OCI-LY7 (cell line): Measurements from ENCODE around the gene FAM47E. TPM values are rescaled to one million over a fixed set of nuclear protein-coding genes. Genes with fewer than 3 reads are reported as not detected.

Experiments used
- BruUV-seq: library from RNA; stranded (reverse); fragments of 400-500 nt; replicated peaks from 2 replicates; lab custom pipeline; 2021; lab: Mats Ljungman, UMichigan
- CTCF ChIA-PET: fragments of 300-600 bp; sonication (Branson Sonifier 250); formaldehyde crosslinking; loops from one replicate; lab custom pipeline; 2022; ENCODE audit warnings: antibody characterized with exemption; ENCODE audit not compliant: unreplicated experiment; lab: Charles Lee
- POLR2A ChIA-PET: fragments of 300-600 bp; sonication (Branson Sonifier 250); formaldehyde crosslinking; loops from one replicate; lab custom pipeline; 2022; ENCODE audit warnings: antibody characterized with exemption; lab: Charles Lee
- DNase-seq: peaks from one replicate; pipeline ENCODE4 v3.0.0-alpha.2; 2015; ENCODE audit warnings: low spot score
- H2AFZ ChIP-seq: fragments of 200-600 bp; sonication (generic), shearing (Covaris generic); 2 replicates; pipeline ENCODE4 v1.6.1; 2014; ENCODE audit warnings: mild to moderate bottlenecking, antibody characterized with exemption, low read length, moderate library complexity
- H3K27ac ChIP-seq: fragments of 200-600 bp; sonication (generic); 2 replicates; pipeline ENCODE4 v1.5.1; 2014; ENCODE audit warnings: mixed run types, low read depth, mild to moderate bottlenecking, moderate library complexity, low read length, inconsistent platforms; ENCODE audit not compliant: poor library complexity, severe bottlenecking
- H3K36me3 ChIP-seq: fragments of 200-600 bp; sonication (generic); 2 replicates; pipeline ENCODE4 v1.6.1; 2014; ENCODE audit warnings: mild to moderate bottlenecking, antibody characterized with exemption, low read length, moderate library complexity, mixed read lengths; ENCODE audit not compliant: insufficient read depth
- H3K4me1 ChIP-seq: fragments of 200-600 bp; sonication (generic); 2 replicates; pipeline ENCODE4 v1.5.1; 2014; ENCODE audit warnings: mild to moderate bottlenecking, low read length; ENCODE audit not compliant: insufficient read depth, poor library complexity, severe bottlenecking
- H3K4me2 ChIP-seq: fragments of 200-600 bp; sonication (generic); 2 replicates; pipeline ENCODE4 v1.6.1; 2014; ENCODE audit warnings: mild to moderate bottlenecking, low read length
- H3K4me3 ChIP-seq: fragments of 200-600 bp; sonication (generic); 2 replicates; pipeline ENCODE4 v1.5.1; 2014; ENCODE audit warnings: mild to moderate bottlenecking, low read depth, low read length; ENCODE audit not compliant: poor library complexity, severe bottlenecking
- H3K79me2 ChIP-seq: fragments of 200-600 bp; sonication (generic); 2 replicates; pipeline ENCODE4 v1.6.1; 2016; ENCODE audit warnings: low read depth, mild to moderate bottlenecking, low read length, moderate library complexity, mixed read lengths; ENCODE audit not compliant: insufficient read depth
- H3K9me2 ChIP-seq: fragments of 200-600 bp; sonication (generic); 2 replicates; pipeline ENCODE4 v1.6.1; 2016; ENCODE audit warnings: mild to moderate bottlenecking, low read length, mixed read lengths; ENCODE audit not compliant: insufficient read depth
- H3K9me3 ChIP-seq: fragments of 200-600 bp; sonication (generic); 2 replicates; pipeline ENCODE4 v1.6.1; 2014; ENCODE audit warnings: mild to moderate bottlenecking, mixed run types, low read length, mixed read lengths
- H4K20me1 ChIP-seq: fragments of 200-600 bp; sonication (generic); 2 replicates; pipeline ENCODE4 v1.6.1; 2014; ENCODE audit warnings: mild to moderate bottlenecking, antibody characterized with exemption, low read length, moderate library complexity, mixed read lengths; ENCODE audit not compliant: insufficient read depth
- CTCF ChIP-seq: fragments of 200-600 bp; sonication (generic); conservative IDR thresholded peaks from 2 replicates; pipeline ENCODE4 v1.5.1; 2014; ENCODE audit warnings: mild to moderate bottlenecking, antibody characterized with exemption, low read length, moderate library complexity, mixed read lengths
- EZH2phosphoT487 ChIP-seq: fragments of 200-600 bp; sonication (generic); IDR thresholded peaks from 2 replicates; pipeline ENCODE4 v1.6.1; 2018; ENCODE audit warnings: low read depth, borderline replicate concordance, mild to moderate bottlenecking, mixed run types, antibody characterized with exemption, low read length, moderate library complexity, mixed read lengths
- intact Hi-C: fragments of 100-400 bp; cut with micrococcal nuclease; formaldehyde crosslinking; loops from one replicate; pipeline ENCODE4 v1.10.0; 2022; ENCODE audit not compliant: unreplicated experiment
- total RNA-seq, 2 experiments: library from RNA; depleted of rRNA in 1 of 2; stranded (reverse); fragments of >200 nt in 1 of 2; shearing (Covaris generic) in 1 of 2; gene quantifications; 2 replicates each; pipeline ENCODE4 v1.2.3, GENCODE V29; 2014 to 2022

FAM47E gene
- total RNA-seq, 2 experiments from 2014 or later: not detected

GRCh38 chr4:76207549-76207948 lies 44.0 kb upstream of the FAM47E start:
- POLR2A ChIA-PET: no interaction called here

GRCh38 chr4:76208005-76208765 lies 43.3 kb upstream of the FAM47E start:
- POLR2A ChIA-PET: no interaction called here
- CTCF ChIA-PET: no interaction called here
- H3K27ac ChIP-seq: no peak overlapping the region
- TF ChIP-seq EZH2phosphoT487 (no peak), CTCF (no peak)
- H4K20me1 ChIP-seq: no peaks in the 10 kb centered on the region
- H3K4me3 ChIP-seq: no peak overlapping the region
- no peak overlapping the region for H3K4me2 ChIP-seq
- H3K4me1 ChIP-seq: no peaks in the 10 kb centered on the region
- no peaks in the 10 kb centered on the region for H3K79me2 ChIP-seq
- no TSS peak for BruUV-seq
- no peak for DNase-seq
- H3K9me2 ChIP-seq: no peaks in the 10 kb centered on the region; the same call in 1 of the 2 replicates
- intact Hi-C loops: no loop called here
- no peaks in the 10 kb centered on the region for H3K9me3 ChIP-seq
- no peaks in the 10 kb centered on the region for H3K36me3 ChIP-seq
- no peak overlapping the region for H2AFZ ChIP-seq

More at GRCh38 chr4:76207549-76207948, 44.0 kb upstream of the FAM47E start:
- Histone ChIP-seq H3K79me2 (no peaks in the 10 kb centered on the region), H3K27ac (no peak overlapping the region), H3K4me1 (no peaks in the 10 kb centered on the region), H3K4me3 (no peak overlapping the region), H4K20me1 (no peaks in the 10 kb centered on the region), H3K9me2 (no peaks in the 10 kb centered on the region; the same call in 1 of the 2 replicates), H3K9me3 (no peaks in the 10 kb centered on the region), H3K36me3 (no peaks in the 10 kb centered on the region), H2AFZ (no peak overlapping the region), H3K4me2 (no peak overlapping the region)
- intact Hi-C loops: no loop called here
- CTCF ChIA-PET: no interaction called here
- no peak for TF ChIP-seq CTCF
- TF ChIP-seq EZH2phosphoT487: no peak
- BruUV-seq: no TSS peak
- no peak for DNase-seq

GRCh38 chr4:76209881-76210280 lies 41.6 kb upstream of the FAM47E start:
- Histone ChIP-seq H3K4me2 (no peak overlapping the region), H4K20me1 (no peaks in the 10 kb centered on the region), H3K9me3 (no peaks in the 10 kb centered on the region), H3K27ac (no peak overlapping the region), H3K4me3 (no peak overlapping the region), H3K79me2 (no peaks in the 10 kb centered on the region), H3K4me1 (no peaks in the 10 kb centered on the region), H3K9me2 (no peaks in the 10 kb centered on the region; the same call in 1 of the 2 replicates), H3K36me3 (no peaks in the 10 kb centered on the region), H2AFZ (no peak overlapping the region)
- DNase-seq: no peak
- intact Hi-C loops: no loop called here
- TF ChIP-seq CTCF (no peak), EZH2phosphoT487 (no peak)
- POLR2A ChIA-PET: interaction anchor here (0.5 to 0.8 kb wide), 2 partner anchors 61 to 1830 kb away, joined by 3 read pairs; no protein-coding TSS in a partner anchor
- CTCF ChIA-PET: no interaction called here
- BruUV-seq: no TSS peak
